ENCODE measurements around the gene CELF3.
"Not testable (repeated sequence)": the region's sequence is repeated elsewhere in the genome, so short reads cannot be mapped to it uniquely, and the experiment has no call there.

CELF3 gene

DNA sequence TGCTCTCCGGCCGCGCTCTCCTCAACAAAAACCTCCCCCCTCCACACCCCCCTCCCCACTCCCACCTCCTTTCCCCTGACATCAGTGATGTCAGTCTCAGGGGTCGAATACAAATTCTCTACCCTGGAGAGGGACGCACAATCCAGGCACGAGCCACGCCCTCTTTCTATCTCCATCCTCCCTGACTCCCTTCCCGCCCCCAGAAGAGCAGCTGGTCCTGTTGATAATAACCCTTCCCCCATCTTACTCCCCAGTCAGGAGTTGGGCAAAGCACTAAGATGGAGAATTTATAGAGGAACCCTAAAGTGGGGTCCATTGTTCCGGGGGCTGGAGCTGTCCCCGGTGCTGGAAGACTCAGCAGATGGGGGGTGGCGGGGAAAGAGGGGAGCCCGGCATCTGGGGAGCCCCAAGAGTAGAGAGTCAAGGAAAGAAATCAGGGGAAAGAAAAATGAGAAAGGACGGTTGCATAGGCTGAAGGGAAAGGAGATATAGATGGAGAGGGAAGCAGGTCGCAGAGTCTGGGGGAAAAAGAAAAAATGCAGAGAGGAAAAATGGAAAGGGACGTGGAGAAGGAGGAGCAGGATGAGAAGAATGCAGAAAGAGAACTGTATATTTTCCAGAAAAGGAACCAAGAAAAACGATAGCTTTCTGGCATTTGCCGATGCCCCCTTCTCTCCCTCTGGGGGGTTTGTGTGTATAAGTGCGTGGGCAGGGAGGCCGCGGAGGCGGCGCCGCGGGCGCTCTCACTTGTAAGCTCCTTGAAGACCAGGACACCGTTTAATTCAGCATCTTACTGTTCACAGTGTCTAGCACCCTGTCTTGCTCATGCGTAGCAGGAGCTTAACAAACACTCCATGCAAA, at the start of gene CELF3:
Gene CELF3 (minus strand): TSS at position 33 of the 861 bp plus-strand sequence. CDS start 783 bp downstream, outside the sequence.
- no peak for DNase-seq

DNA sequence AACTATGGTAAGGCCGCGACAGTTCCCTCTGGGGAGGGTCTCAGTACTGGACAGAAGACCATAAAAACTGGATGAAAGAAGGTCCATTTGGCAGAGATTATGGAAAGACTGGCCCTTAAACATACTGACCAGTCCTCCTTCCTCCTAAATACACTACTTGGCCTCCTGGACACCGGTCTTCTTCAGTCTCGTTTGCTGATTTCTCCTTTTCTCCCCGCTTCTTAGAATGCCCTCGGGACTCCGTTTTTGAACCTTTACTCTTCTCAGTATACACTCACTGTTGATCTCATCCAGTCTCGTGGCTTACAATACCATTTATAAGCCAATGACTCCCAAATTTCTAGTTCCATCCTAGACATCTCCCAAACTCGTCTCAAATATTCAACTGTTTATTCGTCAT, 47.4 kb upstream of the CELF3 start:
- no peak for DNase-seq

DNA sequence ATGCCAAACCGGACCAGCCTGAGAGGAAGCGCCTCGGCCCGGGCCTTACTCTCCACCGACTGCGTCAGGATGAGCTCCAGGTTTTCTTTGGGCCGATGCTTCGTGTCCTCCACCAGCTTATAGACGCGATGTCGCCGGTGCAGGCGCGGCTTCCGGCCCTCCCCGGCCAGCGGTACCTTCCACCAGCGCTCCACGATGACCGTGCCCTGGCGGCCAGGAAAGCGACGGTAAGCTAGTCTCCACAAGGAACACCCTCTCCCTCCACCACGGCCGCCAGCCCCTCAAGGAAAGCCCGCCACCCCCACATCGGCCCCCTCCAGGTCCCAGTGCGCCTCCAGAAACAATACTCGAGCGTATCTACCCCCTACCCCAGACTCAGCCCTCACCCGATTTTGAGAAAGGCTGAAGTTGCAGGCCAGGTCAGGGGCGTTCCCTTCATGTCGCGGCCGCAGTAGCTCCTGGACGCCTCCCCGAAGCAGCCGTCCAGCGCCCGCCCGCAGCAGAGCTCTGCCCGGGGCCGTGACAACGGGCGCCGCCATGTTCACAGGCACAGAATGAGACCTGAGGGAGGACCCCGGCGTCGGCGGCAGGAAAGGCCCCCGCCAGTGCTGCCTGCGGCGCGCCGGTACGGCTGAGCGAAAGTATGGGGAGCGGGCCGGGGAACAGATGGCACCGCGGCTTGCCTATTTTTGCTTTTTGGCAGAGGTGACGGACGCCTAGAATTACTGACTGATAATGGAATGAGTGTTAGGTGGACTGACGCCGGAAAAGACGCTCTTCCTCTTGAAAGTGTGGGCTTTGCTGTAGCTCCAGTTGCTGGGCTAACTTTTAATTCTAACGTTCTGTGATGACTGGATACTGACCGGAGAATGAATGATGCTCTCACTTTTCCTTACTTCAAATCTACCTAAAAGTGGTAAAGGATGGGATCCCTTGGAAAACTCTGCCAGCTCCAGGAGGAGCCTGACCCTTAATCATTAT, 46.6 kb upstream of the CELF3 start, which contains the start of gene MRPL9:
Gene MRPL9 (minus strand): TSS at position 556 of the 981 bp plus-strand sequence. CDS start 17 bp downstream, at position 539.
- DNase-seq: peak; percentile 86

DNA sequence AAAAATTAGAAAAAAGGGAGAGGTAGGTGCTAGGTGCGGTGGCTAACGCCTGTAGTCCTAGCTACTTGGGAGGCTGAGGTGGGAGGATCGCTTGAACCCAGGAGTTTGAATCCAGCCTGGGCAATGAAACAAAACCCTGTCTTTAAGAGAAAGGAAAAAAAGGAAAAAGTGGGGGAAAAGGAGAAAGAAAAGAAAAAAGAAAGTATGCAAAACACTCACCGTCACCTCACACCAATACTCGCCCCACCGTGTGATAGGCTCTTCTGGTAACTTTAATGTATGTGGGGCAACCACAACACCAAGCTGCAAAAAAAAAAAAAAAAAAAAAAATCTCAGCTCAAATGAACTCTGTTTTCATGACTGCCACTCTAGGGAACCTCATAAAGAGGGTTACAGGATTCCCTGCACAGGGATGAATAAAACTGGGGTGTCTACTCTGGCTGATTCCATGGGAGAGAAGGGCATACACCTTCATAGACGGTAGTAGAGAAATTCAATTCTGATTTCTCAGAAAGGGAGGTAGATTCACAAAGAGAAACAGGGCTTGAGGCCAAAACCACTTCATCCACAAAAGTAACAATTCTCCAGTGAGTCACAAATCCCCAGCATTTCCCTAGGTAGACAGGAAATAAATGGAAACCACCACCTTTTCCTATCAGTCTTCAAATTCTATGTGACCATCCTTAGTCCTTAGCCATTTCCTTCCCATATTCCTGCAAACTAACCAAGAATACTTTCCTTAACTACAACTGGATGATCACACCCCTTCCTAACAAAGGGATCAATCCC, 44.2 kb upstream of the CELF3 start:
- no peak for DNase-seq

DNA sequence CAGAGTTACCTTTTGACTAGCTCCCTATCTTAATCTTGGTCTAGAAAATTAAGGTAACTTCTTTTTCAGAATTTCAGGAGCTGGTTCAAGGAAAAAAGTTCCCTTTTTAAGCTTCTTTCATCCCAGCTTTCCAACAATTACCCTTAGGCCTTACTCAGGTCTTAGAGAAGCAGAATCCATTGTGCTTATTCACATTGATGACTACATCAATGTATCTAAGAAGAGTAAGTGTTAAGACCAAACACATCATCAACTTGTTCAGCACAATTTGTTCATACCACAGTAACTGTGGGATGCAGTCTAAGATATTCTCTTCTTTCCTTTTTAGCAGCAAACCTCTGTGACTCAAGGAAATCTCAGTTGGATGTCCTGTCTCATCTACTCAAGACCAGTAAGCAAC, 42.6 kb upstream of the CELF3 start:
- DNase-seq: no peak

DNA sequence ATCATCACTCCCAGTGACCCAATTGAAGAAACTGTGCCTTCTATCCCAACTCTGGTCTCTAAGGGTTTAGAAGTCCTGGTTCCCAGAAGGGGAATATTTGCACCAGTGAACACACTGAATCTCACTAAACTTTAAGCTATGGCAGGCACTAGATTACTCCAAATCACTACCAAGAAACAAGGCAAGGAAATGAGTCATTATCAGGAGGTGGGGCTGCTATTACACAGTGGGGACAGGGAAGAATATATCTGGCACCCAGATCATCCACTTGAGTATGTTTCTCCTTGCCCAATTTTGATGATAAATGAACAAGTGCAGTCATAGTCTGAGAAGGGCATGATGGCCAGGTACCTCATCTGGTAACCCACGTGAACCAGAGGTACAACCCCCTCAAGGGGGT, 39.7 kb upstream of the CELF3 start:
- DNase-seq: no peak

DNA sequence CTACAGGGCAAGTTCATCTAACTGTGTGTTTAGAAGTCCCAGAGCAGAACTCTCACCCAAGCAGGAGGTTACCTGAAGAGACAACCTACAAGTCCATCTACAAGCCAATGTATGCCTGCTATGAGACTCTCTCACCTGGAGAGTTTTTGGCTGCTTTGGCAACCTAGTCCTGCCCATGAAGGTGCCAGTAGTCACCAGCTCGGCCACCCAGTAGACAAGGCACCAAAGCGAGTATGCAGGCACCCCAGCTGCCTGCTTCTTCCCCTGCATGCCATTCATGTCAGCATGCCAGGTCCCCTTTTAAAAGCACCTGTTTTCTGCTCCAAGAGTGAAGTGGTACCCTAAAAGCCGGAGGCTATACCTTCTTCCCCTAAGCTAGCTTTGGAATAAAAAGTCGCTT, 24.9 kb upstream of the CELF3 start:
- DNase-seq: no peak

DNA sequence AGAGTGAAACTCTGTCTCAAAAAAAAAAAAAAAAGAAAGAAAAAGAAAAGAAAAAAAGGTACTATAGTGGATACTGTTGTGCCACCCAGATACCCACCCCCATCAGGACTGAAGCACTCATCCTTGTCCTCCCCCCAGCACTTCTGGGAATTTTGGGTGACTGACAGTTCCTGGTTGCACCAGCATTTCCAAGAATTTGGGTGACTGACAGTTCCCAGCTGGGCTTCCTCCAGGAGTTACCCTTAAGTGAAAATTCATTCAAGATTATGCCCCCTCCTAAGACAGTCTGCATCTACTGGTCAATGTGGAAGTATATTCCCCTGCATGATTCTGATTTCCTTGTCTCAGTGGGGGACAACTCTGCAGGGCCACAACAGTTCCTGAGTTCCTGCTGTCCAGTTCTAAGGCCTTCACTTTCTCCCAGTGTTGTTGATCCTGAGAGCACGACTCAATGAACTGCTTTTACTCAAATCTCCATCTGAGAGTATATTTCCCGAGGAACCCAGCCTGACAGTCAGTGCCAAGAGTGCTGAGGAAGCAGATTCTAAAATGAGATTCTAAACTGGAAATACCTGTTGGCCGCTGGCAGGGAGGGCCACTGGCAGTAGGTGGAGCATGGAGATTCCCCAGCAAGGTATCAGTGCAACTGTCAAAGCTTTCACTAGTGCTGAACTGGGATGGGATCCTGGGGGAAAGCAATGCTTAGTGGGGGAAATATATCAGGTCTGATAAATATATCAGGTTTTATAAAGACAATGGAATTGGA, 23.2 kb upstream of the CELF3 start:
- no peak for DNase-seq

DNA sequence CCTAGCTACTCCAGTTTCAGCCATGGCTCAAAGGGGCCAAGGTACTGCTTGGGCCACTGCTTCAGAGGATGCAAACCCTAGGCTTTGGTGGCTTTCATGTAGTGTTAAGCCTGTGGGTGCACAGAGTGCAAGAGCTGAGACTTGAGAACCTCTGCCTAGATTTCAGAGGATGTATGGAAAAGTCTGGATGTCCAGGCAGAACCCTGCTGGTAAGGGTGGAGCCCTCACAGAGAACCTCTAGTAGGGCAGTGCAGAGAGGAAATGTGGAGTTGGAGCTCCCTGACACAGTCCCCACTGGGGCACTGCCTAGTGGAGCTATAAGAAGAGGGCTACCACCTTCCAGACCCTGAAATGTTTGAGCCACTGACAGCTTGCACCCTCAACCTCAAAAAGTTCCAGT, 20.9 kb upstream of the CELF3 start:
- no peak for DNase-seq

DNA sequence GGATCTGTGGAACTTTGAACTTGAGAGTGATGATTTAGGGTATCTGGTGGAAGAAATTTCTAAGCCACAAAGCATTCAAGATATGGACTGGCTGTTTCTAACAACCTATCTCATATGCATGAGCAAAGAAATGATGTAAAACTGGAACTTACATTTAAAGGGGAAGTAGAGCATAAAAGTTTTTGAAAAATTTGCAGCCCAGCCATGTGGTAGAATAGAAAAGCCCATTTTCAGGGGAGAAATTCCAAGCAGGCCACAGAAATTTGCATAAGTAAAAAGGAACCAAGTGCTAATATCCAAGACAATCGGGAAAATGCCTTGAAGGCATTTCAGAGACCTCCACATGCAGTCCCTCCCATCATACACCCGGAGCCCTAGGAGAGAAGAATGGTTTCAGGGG, 20.4 kb upstream of the CELF3 start:
- no peak for DNase-seq

DNA sequence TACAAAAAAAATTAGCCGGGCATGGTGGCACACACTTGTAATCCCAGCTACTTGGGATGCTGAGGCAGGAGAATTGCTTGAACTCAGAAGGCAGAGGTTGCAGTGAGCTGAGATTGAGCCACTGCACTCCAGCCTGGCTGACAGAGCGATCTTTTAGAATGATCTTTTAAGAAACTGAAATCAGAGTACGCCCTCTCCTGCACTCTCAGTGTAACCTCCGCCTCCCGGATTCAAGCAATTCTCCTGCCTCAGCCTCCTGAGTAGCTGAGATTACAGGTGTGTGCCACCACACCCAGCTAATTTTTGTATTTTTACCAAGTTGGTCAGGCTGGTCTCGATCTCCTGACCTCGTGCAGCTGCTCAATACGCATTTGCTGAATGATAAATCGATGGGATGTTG, 17.4 kb upstream of the CELF3 start:
- DNase-seq: not testable (repeated sequence)

DNA sequence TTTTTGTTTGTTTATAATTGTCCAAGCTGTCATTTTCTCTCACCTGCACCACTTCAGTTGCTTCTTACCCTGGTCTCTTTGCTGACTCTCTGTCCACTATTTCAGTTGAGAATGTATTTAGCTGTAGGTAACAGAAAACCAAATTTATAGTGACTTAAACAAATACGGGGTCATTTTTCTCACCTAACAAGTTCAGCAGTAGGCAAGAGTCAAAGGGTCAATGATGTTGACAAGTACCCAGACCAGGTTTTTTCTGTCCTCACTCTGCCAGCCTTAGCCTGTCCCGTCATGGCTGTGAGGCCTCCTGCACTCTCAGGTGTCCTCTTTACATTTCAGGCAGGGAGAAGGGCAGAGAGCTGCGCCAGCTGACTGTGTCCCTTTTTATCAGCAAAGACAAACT, 16.5 kb upstream of the CELF3 start:
- no peak for DNase-seq

DNA sequence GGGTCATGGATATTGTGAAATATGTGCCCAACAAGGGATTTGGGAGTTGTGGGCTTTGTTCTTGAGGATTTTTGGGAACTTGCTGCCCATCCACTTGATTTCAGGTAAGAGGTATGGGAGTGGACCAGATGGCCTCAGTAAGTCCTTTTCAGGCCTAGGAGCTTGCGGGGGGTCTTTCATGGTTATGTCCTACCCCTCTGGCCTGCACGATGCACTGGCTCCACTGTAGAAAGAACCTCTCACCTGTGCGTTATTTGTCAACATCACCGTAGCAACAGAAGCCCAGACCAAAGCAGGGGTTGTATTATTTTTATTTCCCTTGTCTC, 13.3 kb upstream of the CELF3 start:
- no peak for DNase-seq

DNA sequence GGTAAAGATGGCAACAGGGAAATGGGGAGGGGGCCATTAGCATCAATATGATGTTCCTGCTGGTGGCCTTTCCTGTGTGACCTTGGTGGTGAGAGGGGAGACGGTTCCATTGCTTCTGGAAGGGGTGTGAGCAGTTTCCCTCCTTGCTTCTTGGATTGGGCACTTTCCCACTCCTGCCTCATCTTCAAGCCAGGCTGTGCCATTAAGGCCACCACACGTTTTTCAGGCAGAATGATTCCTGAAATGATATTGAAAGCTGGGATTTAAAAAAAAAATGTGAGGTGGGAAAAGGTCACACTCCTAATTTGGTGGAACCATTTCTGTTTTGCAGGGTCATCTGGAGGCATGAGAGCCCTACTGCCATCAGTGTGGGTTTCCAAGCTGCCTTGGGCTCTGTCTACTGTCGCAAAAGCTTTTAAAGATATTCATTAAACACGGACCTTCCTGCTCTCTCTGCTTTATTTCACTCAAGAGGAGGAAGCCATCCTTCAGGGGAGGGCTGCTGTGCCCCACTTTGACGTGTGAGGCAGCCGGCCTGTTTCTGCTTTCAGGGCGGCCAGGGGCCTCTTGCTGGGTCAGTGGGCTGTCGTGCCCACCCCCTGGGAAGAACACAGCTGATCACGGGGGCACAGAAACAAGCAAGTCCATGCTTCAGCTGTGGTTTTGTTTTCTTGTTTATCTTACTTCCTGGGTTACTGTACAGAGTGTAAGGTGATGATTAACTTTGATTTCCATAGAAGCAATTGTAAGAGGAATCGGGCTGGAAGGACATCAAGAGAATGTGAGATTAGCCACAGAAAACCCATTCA, 12.8 kb upstream of the CELF3 start:
- no peak for DNase-seq

DNA sequence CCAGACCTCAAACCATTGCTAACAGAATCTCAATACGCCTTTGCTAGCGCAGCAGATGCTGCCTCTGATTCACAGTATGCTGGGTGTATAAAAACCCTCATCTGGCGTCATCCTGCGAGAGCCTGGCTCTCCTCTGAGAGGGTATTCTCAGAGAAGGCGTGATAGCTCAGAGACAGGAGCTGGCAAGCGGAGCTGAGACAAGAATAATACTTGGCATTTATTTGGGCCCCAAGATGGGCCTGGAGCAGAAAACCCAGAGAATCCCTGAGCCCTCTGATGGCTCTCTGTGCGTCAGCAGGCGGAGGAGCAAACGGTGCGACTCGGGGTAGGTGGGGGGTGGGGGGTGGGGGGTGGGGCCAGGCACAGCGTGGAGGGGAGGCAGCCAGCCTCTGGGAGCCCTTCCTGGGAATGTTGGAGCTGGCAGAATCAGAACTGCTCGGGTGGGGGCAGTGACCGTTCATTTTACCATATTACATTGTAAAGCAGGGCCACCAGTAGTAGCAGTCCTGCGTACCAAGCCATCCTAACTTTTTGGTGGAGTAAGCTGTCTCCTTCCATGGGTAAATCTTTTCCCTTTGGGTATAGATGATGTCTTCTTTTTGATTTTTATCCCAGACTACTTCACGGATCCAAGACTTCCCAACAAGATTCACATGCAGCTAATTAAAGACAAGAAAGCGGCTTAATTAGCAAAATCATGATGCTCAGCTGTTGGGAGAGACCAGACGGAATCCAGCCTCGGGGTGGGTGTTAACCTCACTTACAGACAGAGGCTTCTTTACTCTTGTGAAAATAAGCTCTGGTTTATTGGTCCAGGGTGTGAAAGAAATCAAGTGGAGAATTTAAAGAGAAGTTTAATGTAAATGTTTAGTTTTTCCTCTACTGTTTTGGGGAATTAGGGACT, 11.8 kb upstream of the CELF3 start:
- no peak for DNase-seq

DNA sequence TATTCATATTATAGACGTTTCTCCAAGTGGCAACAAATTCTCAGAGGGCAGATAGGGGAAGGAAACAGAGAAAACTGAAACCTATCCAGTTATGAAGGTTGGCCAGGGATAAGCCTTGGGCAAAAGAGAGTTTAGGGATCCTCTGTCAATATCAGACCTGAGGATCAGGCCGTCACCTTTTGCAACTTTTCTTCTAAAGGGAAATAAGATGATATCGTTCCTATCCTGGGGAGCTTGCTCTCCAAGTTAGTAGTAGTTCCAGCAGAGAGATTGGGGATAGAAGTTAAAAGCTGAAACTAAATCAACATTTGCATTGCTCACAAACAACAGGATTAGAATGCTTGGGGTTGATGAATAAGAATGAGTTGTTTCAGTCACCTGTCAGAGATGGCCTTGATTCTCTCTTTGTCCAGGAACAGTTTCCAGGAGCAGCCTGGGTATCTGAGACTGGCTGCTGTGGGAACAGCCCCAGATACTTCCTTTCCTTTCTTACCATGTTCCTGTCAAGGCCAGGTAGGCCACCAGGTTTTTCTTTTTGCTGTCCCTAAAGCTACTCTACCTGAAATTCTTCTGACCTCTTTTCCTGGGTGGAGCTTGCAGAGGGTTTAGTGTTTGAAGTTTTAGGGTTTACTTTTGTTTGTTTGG, 7.2 kb upstream of the CELF3 start:
- DNase-seq: no peak

DNA sequence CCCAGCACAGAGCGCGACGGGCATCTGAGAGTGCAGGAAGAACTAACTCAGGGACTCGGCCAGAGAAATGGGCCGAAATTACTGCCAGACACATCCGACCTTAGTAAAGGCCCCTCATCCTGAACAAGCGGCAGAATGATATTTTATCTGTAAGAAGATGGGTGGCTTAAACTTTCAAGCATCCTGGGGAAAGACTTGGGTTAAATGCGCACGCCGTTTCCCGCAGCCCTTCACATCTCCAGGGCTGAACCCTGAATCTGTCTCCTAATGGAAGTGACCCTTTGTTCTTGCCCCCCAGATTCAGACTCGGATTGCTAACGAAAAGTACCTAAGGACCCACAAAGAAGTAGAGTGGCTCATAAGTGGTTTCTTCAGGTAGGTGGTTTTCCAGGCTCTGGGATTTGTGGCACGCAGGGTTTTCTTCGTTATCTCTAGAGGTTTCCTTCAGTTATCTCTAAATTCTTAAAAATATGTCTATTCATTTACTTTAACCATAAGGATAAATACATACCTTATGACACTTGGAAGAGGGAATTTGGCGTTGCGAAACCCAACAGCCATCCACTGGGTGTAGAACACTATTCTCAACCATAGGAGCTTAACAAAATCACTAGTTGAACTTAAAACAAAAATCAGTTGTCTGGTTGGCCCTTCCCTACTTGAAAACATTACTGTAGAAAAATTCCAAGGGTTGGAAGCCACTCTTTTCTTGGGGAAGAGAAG, 5.3 kb upstream of the CELF3 start:
- no peak for DNase-seq

DNA sequence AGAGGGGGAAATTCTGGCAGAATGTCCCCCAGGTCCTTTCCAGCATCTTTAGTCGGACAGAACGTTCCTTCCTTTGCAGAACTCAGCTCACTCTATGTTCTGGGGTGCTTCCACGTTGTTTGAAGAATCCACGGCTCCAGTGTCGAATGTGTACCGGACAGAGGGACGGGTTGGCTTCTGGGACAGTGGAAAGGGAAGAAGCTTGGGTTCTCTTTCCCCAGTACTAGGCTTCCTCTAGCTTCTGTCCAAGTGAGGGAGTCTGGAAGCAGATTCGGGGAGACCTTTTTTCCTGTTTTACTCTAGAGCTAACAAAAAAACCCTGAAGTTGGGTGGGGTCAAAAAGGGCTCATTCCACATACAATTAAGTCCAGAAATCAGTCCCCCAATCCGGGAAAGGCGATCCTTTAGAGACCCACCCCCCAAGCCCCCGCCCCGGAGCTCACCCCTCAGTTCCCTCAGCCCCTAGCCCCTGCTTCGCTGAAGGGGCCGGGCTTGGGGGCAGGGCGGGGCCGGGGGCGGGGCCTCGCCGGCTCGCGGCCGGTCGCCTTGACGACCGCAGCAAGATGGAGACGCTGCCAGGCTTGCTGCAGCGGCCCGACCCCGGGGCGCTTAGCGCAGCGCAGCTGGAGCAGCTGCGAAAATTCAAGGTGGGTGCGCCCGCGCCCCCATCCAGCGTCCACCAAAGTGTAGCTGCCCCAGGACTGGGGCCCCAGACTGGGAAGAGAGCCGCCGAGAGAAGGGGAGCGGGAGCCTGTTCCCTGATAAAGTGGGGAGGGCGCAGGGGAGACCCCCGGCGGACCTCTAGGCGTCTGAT, 4.6 kb upstream of the CELF3 start, which contains the start of gene RIIAD1:
Gene RIIAD1 (plus strand): TSS at position 549 of the 814 bp plus-strand sequence. CDS start 15 bp downstream, at position 564.
- peak; percentile 69 for DNase-seq
